Heart left ventricle (tissue), 13 donors: ENCODE data around the gene EDN3.

Source experiments
- CTCF ChIP-seq, 12 donors: fragments of 200-600 bp; sonication (generic) in 4 of 12; IDR thresholded peaks; one replicate each; pipeline versions ENCODE4 v1.5.0 to v1.8.0; 2018 to 2022; ENCODE audit warnings: antibody characterized with exemption in 12 of 12, mild to moderate bottlenecking in 5 of 12
- POLR2A ChIP-seq, 2 donors: fragments of 450-650 bp; IDR thresholded peaks; one replicate each; pipeline ENCODE4 v1.6.1; 2017; ENCODE audit warnings: antibody characterized with exemption in 2 of 2, mild to moderate bottlenecking in 2 of 2, moderate library complexity in 2 of 2
- donor health status: ischemic (EF 13 %, LVEDD 7.1; RV severe dilation, severe dysfunction).
- donor health status: DM: no; HTN: yes; CAD: no.
- donor health status: DM: no; HTN: no; CAD: no.
- donor health status: ischemic (EF 25% LVEDD 6.9; RV normal size, moderate dysfunction).
- donor health status: ischemic (EF 25% LVEDD 5.7; RV mildly dilated, moderate dysfunction).
- donor health status: ischemic (EF 35%, LVEDD 5.7; RV mildly dilated, moderate dysfunction).
- donor health status: nonischemic (EF 11% LVEDD 7.7; RV severe dilation, severe dysfunction).
- donor health status: DM: yes; HTN: yes; CAD: no.
- donor health status: PGD.
- donor health status: ischemic (EF 29% LVEDD 5.4; RV normal size, mild dysfunction).
- donor health status: nonischemic (EF 23%, LVEDD 6.1; RV moderate dilation, normal function).

DNA sequence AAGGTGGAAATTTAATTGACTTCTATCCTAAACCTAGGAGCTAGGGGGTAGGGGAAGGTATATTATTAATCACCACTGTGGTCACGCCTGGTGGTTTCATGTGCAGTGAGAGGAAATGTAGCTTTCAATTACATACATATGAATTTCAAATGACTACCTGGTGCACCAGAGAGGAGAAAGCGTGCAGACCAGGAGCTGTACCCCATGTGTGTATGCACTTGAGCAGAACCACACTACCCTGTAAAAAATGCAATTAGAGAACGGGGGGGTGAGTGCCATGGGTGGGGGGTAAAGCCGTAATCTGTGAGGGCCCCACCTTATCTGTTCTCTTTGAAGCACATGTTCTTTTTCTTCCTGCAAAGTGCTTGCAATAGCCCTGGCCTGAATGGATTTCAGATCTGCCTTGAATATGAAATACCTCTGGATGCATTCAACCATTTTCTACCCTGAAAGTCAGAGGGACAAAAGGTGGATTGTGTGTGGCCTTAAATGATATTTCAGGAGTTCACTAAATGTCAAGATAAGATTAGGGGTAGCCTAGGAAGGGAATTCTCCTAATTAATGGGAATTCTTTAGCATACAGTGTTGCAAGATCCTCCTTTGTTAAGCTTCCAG, 30.9 kb upstream of the EDN3 start:
- TF ChIP-seq CTCF (IDR thresholded peaks at IDR 0.05), result no peak
- no peak for TF ChIP-seq POLR2A (IDR thresholded peaks at IDR 0.05)
